Stomach (tissue), 9 donors: Measurements from ENCODE around the gene SLC35F3. TPM values are rescaled to one million over a fixed set of nuclear protein-coding genes. Genes with fewer than 3 reads are reported as not detected.

Experiments
- DNase-seq, 2 donors: peaks; one replicate each; pipeline versions ENCODE4 v3.0.0 to v3.0.0-alpha.2; 2013 to 2019
- H3K27ac ChIP-seq, 5 donors: fragments of 200-600 bp in 4 of 5; sonication (generic) in 4 of 5; one replicate each; pipeline ENCODE4 v1.5.1; 2013 to 2019; ENCODE audit warnings: mild to moderate bottlenecking in 1 of 5, moderate library complexity in 1 of 5
- H3K27me3 ChIP-seq, 3 donors: fragments of 200-600 bp; sonication (generic); one replicate each; pipeline ENCODE4 v1.5.1; 2017 to 2019; ENCODE audit warnings: mixed run types in 1 of 3
- H3K36me3 ChIP-seq, 4 donors: fragments of 200-600 bp; sonication (generic); 1 replicate in 3 of 4; 2 replicates in 1 of 4; pipeline ENCODE4 v1.5.1; 2016 to 2019
- H3K4me1 ChIP-seq, 4 donors: fragments of 200-600 bp; sonication (generic); one replicate each; pipeline ENCODE4 v1.5.1; 2016 to 2019
- H3K4me3 ChIP-seq, 4 donors: fragments of 200-600 bp; sonication (generic) in 3 of 4; one replicate each; pipeline ENCODE4 v1.5.1; 2016 to 2019; ENCODE audit warnings: mild to moderate bottlenecking in 1 of 4
- H3K9me3 ChIP-seq, 4 donors: fragments of 200-600 bp; sonication (generic); one replicate each; pipeline ENCODE4 v1.5.1; 2016 to 2019
- EP300 ChIP-seq: sonication (generic); formaldehyde crosslinking; IDR thresholded peaks from one replicate; pipeline ENCODE4 v1.6.1; 2017; ENCODE audit warnings: antibody characterized with exemption
- POLR2A ChIP-seq, 4 donors: fragments of 450-650 bp; IDR thresholded peaks; one replicate each; pipeline ENCODE4 v1.6.1; 2016; ENCODE audit warnings: antibody characterized with exemption in 4 of 4, control low read depth in 2 of 4, mild to moderate bottlenecking in 1 of 4, moderate library complexity in 1 of 4
- POLR2AphosphoS5 ChIP-seq, 3 donors: sonication (generic); formaldehyde crosslinking; IDR thresholded peaks; one replicate each; pipeline ENCODE4 v1.6.1; 2016; ENCODE audit warnings: antibody characterized with exemption in 3 of 3
- WGBS, 5 donors: extraction: QIAGEN DNeasy Blood & Tissue Kit in 3 of 5; methylation state at CpG; one replicate each; pipeline versions ENCODE4 v1.1.5 to v1.1.7; 2013 to 2018; 5-methylcytosine and 5-hydroxymethylcytosine counted together
- intact Hi-C: fragments of 100-400 bp; cut with DNase I; formaldehyde crosslinking; loops from one replicate; pipeline ENCODE4 v1.15.1; 2023; ENCODE audit warnings: low total_unique reads
- polyA plus RNA-seq, 3 donors: library from polyadenylated mRNA; stranded (reverse); fragments of 200-250 nt; gene quantifications; one replicate each; pipeline ENCODE4 v1.2.3, GENCODE V29; 2013
- total RNA-seq, 5 donors: library from RNA; depleted of rRNA; stranded (reverse); fragments of >200 nt; gene quantifications; one replicate each; pipeline versions ENCODE4 v1.1.0 to v1.2.3, GENCODE V29; 2014 to 2016
- TF ChIP-seq, protein P1 (sequence below), 7 experiments: fragments of 450-650 bp in 4 of 7; fragments of 200-600 bp in 3 of 7; sonication (generic) in 3 of 7; IDR thresholded peaks; one replicate each; pipeline ENCODE4 v1.5.1; 2016 to 2019; ENCODE audit warnings: antibody characterized with exemption in 7 of 7, control low read depth in 2 of 7, mild to moderate bottlenecking in 1 of 7
- donor health status: healthy with polysubstance abuse.
- donor health status: Bipolar disorder and iron deficiency.
- donor health status: healthy.

SLC35F3 gene
- total and polyA plus RNA-seq, 8 donors: under 0.01 to 1.5 (median 0.59) TPM; not detected in 2

DNA sequence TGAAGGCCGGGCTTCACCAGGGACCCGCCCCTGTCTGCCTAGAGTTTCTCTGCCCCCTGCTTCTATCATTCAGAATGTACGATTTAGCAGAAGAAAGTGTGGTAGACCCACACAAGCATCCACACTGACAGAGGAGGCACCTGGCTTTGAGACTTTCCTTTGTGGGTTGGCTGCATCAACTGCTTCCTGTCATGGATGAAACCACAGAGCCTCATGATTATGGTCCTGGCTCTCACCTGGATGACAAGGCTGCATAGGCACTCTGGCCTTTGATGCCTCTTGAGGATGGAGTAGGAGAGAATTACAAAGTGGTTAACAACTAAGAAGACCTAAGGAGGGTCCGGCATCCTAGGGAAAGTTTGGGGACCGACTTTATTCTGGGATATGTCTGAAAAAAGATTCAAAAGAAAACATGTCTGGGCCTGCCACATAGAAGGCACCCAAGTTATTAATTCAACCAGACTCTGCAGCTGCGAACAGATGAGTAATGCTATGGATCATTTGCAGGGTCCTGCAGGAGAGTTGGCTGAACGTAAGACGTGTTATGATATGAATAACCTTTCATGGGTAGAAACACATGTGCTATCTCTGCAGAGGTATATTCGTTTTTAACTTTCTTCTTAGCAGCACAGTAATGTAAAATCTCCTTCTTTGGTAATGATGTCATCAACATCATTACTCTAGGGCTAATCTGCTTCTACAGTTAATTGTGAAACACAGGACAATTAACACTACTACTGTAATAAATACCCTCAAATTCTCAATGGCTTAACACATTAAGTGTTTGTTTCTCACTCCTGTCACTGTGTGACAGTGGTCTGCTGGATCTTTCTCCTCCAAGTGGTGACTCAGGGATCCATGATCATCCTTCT lies 136.2 kb downstream of the SLC35F3 start:
- Histone ChIP-seq H3K9me3 (peaks cover 0 to 6% (median 2%) of the 10 kb centered on the region in 4 donors), H3K4me1 (no peaks in the 10 kb centered on the region), H3K27me3 (no peaks in the 10 kb centered on the region), H3K36me3 (no peaks in the 10 kb centered on the region), H3K4me3 (no peak overlapping the region), H3K27ac (no peak overlapping the region)
- DNase-seq: no peak
- no peak for TF ChIP-seq POLR2A (IDR thresholded peaks at IDR 0.05)
- TF ChIP-seq, protein P1, sequence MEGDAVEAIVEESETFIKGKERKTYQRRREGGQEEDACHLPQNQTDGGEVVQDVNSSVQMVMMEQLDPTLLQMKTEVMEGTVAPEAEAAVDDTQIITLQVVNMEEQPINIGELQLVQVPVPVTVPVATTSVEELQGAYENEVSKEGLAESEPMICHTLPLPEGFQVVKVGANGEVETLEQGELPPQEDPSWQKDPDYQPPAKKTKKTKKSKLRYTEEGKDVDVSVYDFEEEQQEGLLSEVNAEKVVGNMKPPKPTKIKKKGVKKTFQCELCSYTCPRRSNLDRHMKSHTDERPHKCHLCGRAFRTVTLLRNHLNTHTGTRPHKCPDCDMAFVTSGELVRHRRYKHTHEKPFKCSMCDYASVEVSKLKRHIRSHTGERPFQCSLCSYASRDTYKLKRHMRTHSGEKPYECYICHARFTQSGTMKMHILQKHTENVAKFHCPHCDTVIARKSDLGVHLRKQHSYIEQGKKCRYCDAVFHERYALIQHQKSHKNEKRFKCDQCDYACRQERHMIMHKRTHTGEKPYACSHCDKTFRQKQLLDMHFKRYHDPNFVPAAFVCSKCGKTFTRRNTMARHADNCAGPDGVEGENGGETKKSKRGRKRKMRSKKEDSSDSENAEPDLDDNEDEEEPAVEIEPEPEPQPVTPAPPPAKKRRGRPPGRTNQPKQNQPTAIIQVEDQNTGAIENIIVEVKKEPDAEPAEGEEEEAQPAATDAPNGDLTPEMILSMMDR (IDR thresholded peaks at IDR 0.05): no peak
- TF ChIP-seq POLR2AphosphoS5 (IDR thresholded peaks at IDR 0.05): no peak
- TF ChIP-seq EP300: no peak
- intact Hi-C loops: no loop called here
- WGBS, 5 donors: 77 to 82% (median 79%) methylated on average over 9 of the region's 9 CpGs

DNA sequence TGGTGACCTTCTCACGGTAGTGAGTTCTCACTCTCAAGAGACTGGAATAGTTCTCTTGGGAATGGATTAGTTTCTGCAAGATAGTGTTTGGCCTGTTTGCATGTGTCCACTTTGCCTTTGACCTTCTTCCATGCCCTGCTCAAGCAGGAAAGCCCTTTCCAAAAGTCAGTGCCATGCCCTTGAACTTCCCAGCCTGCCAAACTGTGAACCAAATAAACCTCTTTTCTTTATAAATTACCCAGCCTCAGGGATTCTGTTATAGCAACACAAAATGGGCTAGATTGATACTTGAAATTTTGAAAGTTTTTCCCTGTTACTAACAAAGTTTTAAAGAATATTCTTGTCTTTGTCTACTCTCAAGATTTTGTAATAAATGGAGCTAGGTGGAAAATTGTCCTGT lies 139.6 kb downstream of the SLC35F3 start:
- intact Hi-C loops: no loop called here
- H3K36me3 ChIP-seq: no peaks in the 10 kb centered on the region
- H3K27ac ChIP-seq: no peak overlapping the region
- no peaks in the 10 kb centered on the region for H3K27me3 ChIP-seq
- H3K4me1 ChIP-seq: no peaks in the 10 kb centered on the region
- TF ChIP-seq, protein P1 (IDR thresholded peaks at IDR 0.05): no peak
- TF ChIP-seq POLR2AphosphoS5 (IDR thresholded peaks at IDR 0.05) (no peak), POLR2A (IDR thresholded peaks at IDR 0.05) (no peak), EP300 (no peak)
- H3K4me3 ChIP-seq: no peak overlapping the region
- peaks cover 0 to 19% (median 14%) of the 10 kb centered on the region in 4 donors for H3K9me3 ChIP-seq
- no peak for DNase-seq
- WGBS, 5 donors: 84 to 100% (median 90%) methylated on average over 1 of the region's 1 CpG

DNA sequence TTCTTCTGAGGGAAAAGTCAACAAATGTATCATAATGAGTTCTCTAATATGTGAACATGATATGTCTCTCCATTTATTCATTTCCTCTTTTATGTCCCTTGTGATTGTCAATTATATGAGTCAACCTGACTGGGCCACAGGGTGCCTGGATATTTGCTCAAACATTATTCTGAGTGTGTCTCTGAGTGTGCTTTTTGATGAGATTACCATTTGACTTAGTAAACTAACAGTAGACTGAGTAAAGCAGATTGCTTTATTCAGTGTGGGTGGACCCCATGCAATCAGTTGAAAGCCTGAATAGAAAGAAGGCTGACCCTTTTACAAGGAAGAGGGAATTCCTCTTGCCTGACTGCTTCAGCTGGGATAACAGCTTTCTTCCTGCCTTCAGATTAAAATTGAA lies 142.6 kb downstream of the SLC35F3 start:
- H3K4me3 ChIP-seq: no peak overlapping the region
- no peaks in the 10 kb centered on the region for H3K4me1 ChIP-seq
- H3K27me3 ChIP-seq: no peaks in the 10 kb centered on the region
- no peak for TF ChIP-seq POLR2AphosphoS5 (IDR thresholded peaks at IDR 0.05)
- TF ChIP-seq, protein P1 (IDR thresholded peaks at IDR 0.05): no peak
- H3K36me3 ChIP-seq: no peaks in the 10 kb centered on the region
- peaks cover 0 to 21% (median 20%) of the 10 kb centered on the region in 4 donors for H3K9me3 ChIP-seq
- no peak for DNase-seq
- no peak overlapping the region for H3K27ac ChIP-seq
- intact Hi-C loops: no loop called here

DNA sequence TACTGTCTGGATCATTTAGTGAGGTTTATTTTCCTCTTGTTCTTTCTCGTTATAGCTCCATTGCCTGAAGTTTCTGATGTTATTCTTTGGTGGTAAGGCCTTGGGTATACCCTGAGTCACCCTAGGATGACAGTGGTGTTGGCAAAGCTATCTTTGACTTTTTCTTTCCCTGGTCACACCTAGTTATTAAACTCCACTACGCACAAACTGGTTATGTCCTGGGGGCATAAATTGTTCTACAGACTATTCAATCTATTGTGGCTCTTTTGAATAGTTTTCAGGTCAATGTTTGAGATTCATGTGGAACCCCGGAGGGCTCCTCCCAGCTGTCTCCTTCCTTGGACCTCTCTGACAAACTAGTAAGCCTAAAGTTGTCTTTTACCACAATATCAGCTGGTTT lies 157.7 kb downstream of the SLC35F3 start:
- intact Hi-C loops: no loop called here
- H3K27me3 ChIP-seq: no peaks in the 10 kb centered on the region
- H3K9me3 ChIP-seq: peaks cover 0 to 12% (median 8%) of the 10 kb centered on the region in 4 donors
- DNase-seq: no peak
- H3K27ac ChIP-seq: no peak overlapping the region
- H3K4me1 ChIP-seq: no peaks in the 10 kb centered on the region
- TF ChIP-seq EP300 (no peak), POLR2AphosphoS5 (IDR thresholded peaks at IDR 0.05) (no peak), POLR2A (IDR thresholded peaks at IDR 0.05) (no peak)
- TF ChIP-seq, protein P1 (IDR thresholded peaks at IDR 0.05): no peak
- no peak overlapping the region for H3K4me3 ChIP-seq
- no peaks in the 10 kb centered on the region for H3K36me3 ChIP-seq
- 63 to 82% (median 72%) methylated on average over 3 of the region's 3 CpGs for WGBS, 5 donors
